Neural cell (in vitro differentiated cells): ENCODE data around the gene GUCY2F.

Experiments used
- EP300 ChIP-seq: fragments of 450-650 bp; conservative IDR thresholded peaks from 2 replicates; pipeline ENCODE4 v1.6.1; 2014; ENCODE audit warnings: antibody characterized with exemption, mild to moderate bottlenecking, moderate library complexity; ENCODE audit not compliant: poor library complexity, severe bottlenecking
- EZH2 ChIP-seq: fragments of 200-600, 300-800 bp; shearing (Covaris generic), sonication (generic); IDR thresholded peaks from 2 replicates; pipeline ENCODE4 v1.6.1; 2014; ENCODE audit warnings: antibody characterized with exemption, low read length, borderline replicate concordance, mild to moderate bottlenecking; ENCODE audit not compliant: insufficient read depth, poor library complexity, severe bottlenecking
- POLR2AphosphoS5 ChIP-seq: IDR thresholded peaks from 2 replicates; pipeline ENCODE4 v1.6.1; 2012
- RAD21 ChIP-seq: fragments of 450-650 bp; conservative IDR thresholded peaks from 2 replicates; pipeline ENCODE4 v1.6.1; 2014; ENCODE audit warnings: antibody characterized with exemption, mild to moderate bottlenecking, moderate library complexity
- TAF1 ChIP-seq: IDR thresholded peaks from 2 replicates; pipeline ENCODE4 v1.6.1; 2012; ENCODE audit warnings: low read depth
- TF ChIP-seq, protein P1 (sequence below): fragments of 450-650 bp; IDR thresholded peaks from 2 replicates; pipeline ENCODE4 v1.5.1; 2014; ENCODE audit warnings: antibody characterized with exemption, mild to moderate bottlenecking, moderate library complexity; ENCODE audit not compliant: poor library complexity, severe bottlenecking

- TF ChIP-seq, protein P1, sequence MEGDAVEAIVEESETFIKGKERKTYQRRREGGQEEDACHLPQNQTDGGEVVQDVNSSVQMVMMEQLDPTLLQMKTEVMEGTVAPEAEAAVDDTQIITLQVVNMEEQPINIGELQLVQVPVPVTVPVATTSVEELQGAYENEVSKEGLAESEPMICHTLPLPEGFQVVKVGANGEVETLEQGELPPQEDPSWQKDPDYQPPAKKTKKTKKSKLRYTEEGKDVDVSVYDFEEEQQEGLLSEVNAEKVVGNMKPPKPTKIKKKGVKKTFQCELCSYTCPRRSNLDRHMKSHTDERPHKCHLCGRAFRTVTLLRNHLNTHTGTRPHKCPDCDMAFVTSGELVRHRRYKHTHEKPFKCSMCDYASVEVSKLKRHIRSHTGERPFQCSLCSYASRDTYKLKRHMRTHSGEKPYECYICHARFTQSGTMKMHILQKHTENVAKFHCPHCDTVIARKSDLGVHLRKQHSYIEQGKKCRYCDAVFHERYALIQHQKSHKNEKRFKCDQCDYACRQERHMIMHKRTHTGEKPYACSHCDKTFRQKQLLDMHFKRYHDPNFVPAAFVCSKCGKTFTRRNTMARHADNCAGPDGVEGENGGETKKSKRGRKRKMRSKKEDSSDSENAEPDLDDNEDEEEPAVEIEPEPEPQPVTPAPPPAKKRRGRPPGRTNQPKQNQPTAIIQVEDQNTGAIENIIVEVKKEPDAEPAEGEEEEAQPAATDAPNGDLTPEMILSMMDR, result no peak
- TF ChIP-seq POLR2AphosphoS5, result no peak
- no peak for TF ChIP-seq EP300
- no peak for TF ChIP-seq TAF1
- no peak for TF ChIP-seq RAD21
- no peak for TF ChIP-seq EZH2
Measured at GRCh38 chrX:109346491-109346890, 135.4 kb downstream of the GUCY2F start.
